C4-2B (cell line): Measurements from ENCODE around the gene MYO1G.

Source experiments
- ZFX ChIP-seq: fragments of 450-650 bp; IDR thresholded peaks from 2 replicates; pipeline ENCODE4 v1.6.1; 2017
- TF ChIP-seq, protein P1 (sequence below): fragments of 450-650 bp; conservative IDR thresholded peaks from 2 replicates; pipeline ENCODE4 v1.5.1; 2017; ENCODE audit warnings: mild to moderate bottlenecking

DNA sequence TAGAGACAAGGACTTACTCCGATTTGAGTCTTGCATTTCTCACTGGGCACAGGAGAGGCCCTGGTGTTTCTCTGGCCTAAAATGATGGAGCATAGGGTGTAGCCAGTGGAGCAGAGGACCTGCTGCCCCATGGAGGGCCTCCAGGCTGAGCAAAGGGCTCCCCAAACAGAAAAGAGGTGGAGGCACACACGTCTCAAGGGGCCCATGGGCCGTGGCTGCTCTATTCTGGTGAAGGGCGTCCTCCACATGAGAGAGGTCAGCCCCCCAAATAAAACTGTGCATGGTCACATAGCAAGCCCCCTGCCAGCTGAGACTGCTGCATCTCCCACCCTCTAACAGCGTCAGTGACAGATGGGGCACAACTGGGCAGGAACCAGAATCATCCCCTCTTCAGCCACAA is 41.4 kb downstream of the MYO1G start:
- TF ChIP-seq, protein P1, sequence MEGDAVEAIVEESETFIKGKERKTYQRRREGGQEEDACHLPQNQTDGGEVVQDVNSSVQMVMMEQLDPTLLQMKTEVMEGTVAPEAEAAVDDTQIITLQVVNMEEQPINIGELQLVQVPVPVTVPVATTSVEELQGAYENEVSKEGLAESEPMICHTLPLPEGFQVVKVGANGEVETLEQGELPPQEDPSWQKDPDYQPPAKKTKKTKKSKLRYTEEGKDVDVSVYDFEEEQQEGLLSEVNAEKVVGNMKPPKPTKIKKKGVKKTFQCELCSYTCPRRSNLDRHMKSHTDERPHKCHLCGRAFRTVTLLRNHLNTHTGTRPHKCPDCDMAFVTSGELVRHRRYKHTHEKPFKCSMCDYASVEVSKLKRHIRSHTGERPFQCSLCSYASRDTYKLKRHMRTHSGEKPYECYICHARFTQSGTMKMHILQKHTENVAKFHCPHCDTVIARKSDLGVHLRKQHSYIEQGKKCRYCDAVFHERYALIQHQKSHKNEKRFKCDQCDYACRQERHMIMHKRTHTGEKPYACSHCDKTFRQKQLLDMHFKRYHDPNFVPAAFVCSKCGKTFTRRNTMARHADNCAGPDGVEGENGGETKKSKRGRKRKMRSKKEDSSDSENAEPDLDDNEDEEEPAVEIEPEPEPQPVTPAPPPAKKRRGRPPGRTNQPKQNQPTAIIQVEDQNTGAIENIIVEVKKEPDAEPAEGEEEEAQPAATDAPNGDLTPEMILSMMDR, result no peak
- TF ChIP-seq ZFX, result no peak
